ENCODE data around the gene INF2. TPM values are rescaled to one million over a fixed set of nuclear protein-coding genes. Genes with fewer than 3 reads are reported as not detected.

INF2 gene
- total and polyA plus RNA-seq, 9 of the 15 experiments (the other 6 are each of a cell fraction or from before 2014, with no cell fraction given): 0.56 to 31.3 (median 7.8) TPM

DNA sequence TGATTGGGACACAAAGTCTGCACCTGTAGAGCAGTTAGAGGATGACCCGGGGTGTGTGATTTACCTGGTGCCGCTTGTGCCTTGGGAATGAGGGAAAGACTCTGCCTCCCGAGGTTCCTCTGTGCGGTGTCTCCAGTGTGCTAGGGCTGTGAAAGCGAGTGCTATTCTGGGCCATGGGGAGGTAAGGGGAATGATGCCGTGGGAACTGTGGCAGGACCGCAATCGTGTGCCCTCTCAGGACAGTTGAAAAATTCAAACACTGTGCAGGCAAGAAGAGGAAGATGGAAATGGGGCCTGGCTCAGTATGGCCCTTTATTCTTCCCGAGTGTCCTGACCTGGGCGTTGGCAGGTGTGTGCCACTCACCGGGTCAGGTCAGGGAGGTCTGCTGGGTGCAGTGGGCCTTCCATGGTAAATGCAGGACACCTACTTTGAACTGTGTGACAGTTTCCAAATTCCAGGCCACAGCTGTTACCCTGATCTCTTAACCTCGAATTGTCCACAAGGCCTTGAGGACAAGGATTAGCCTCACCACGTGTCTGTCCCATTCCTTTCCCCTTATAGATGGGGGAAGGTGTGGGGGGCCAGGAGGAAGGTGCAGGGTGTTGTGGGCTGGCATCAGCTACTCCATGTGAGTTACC lies 64.9 kb downstream of the INF2 start:
- intact Hi-C loops (cut with micrococcal nuclease): loop anchor here (5.0 kb wide), 1 partner anchor 73 kb away; no protein-coding TSS in a partner anchor

More for the DNA sequence above, 64.9 kb downstream of the INF2 start:
- Histone ChIP-seq H4K20me1 (replicated peaks; ENCODE audit: control insufficient read depth, insufficient read depth, low read length) (0 out of 2 replicates have a peak, but pooled peaks cover 8% of the 10 kb centered on the region), H3K4me2 (ENCODE audit: insufficient read depth, low read length) (peak overlapping the region; percentile 82), H2AFZ (ENCODE audit: low read depth, low read length) (no peak overlapping the region), H3K9me3 (replicated peaks; ENCODE audit: control insufficient read depth, insufficient read depth, low read depth, low read length) (0 out of 2 replicates have a peak, but pooled peaks cover 4% of the 10 kb centered on the region), H3K4me3 (peak overlapping the region; percentile 98), H3K9ac (ENCODE audit: insufficient read depth in 1 of 2, low read depth in 2 of 2, low read length in 2 of 2) (peak overlapping the region; percentile 95 to 96), H3K36me3 (ENCODE audit: control insufficient read depth, insufficient read depth, low read length) (peaks cover 45% of the 10 kb centered on the region; the same call in 2 of the 3 replicates), H3K9me1 (ENCODE audit: control insufficient read depth, insufficient read depth, low read length) (no peaks in the 10 kb centered on the region), H3K27ac (ENCODE audit: extremely low read depth, low read depth, low read length) (no peak overlapping the region; the same call in 2 of the 3 replicates), H3K27me3 (ENCODE audit: control insufficient read depth in 2 of 2, insufficient read depth in 2 of 2, low read length in 2 of 2) (no peaks in the 10 kb centered on the region), H3K4me1 (replicated peaks in 1 of 2; ENCODE audit: control insufficient read depth in 2 of 2, insufficient read depth in 2 of 2, low read length in 2 of 2) (peaks cover 9 to 38% of the 10 kb centered on the region in 2 experiments; a peak in 3 of 5 replicates), H3K79me2 (ENCODE audit: control insufficient read depth, insufficient read depth, low read length) (peaks cover 26% of the 10 kb centered on the region)
- ChIA-PET POLR2A (interaction anchor here (0.6 to 0.7 kb wide), 3 partner anchors 9 to 284 kb away, joined by 3 to 5 read pairs (median 3); no protein-coding TSS in a partner anchor), CTCF (ENCODE audit: low intra/inter-chr PET ratio) (no interaction called here)
- TF ChIP-seq ZNF239 (CRISPR knock-in tag; IDR thresholded peaks at IDR 0.05) (no peak), EHMT2 (IDR thresholded peaks at IDR 0.05) (no peak), KLF13 (tag; IDR thresholded peaks at IDR 0.05; ENCODE audit: borderline replicate concordance, low read depth) (no peak), ZNF311 (CRISPR knock-in tag; IDR thresholded peaks at IDR 0.05) (no peak), ZNF263 (CRISPR knock-in tag; IDR thresholded peaks at IDR 0.05; ENCODE audit: borderline replicate concordance) (no peak)
- TF ChIP-seq, protein P1, sequence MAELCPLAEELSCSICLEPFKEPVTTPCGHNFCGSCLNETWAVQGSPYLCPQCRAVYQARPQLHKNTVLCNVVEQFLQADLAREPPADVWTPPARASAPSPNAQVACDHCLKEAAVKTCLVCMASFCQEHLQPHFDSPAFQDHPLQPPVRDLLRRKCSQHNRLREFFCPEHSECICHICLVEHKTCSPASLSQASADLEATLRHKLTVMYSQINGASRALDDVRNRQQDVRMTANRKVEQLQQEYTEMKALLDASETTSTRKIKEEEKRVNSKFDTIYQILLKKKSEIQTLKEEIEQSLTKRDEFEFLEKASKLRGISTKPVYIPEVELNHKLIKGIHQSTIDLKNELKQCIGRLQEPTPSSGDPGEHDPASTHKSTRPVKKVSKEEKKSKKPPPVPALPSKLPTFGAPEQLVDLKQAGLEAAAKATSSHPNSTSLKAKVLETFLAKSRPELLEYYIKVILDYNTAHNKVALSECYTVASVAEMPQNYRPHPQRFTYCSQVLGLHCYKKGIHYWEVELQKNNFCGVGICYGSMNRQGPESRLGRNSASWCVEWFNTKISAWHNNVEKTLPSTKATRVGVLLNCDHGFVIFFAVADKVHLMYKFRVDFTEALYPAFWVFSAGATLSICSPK (IDR thresholded peaks at IDR 0.05; ENCODE audit: borderline replicate concordance): no peak
- WGBS (ENCODE audit: insufficient coverage, low coverage, missing lambda C conversion rate): 59% methylated on average over 13 of the region's 13 CpGs
- FAIRE-seq: no peak
- ATAC-seq: no peak
- TSS peak; percentile 59 for BruUV-seq (replicated peaks)
- no peak for DNase-seq (ENCODE audit: extremely low read depth in 1 of 4, low spot score in 3 of 4)
- in situ Hi-C loops (cut with MboI): no loop called here

Data from K562 (cell line).